B cell (primary cell): ENCODE results near the gene HMHB1.

Experiments
- EZH2 ChIP-seq: IDR thresholded peaks from 2 replicates; pipeline ENCODE4 v1.6.1; 2012; ENCODE audit warnings: borderline replicate concordance, low read depth, mild to moderate bottlenecking, moderate library complexity, low read length; ENCODE audit not compliant: insufficient read depth, poor library complexity, severe bottlenecking
- TF ChIP-seq, protein P1 (sequence below): fragments of 200-600 bp; IDR thresholded peaks from one replicate; pipeline ENCODE4 v1.8.0; 2022; ENCODE audit warnings: antibody characterized with exemption, mild to moderate bottlenecking

DNA sequence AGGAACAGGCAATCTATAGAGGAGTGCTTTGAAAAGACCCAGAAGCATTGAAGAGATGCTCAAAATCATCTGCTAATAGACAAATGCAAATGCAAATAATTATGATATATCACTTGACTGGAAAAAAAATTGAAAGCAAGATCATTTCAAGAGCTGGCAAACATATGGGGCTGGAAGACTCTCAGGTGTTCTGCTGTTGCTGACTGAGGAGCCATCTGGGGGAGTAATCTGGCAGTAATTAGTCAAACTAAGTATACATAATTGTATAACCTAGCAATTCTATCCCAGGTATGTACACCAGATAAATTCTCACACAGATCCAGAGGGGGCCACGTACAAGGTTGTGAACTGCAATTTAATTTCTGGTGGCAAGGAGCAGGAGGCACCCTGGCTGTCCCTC is 4.6 kb upstream of the HMHB1 start:
- TF ChIP-seq, protein P1, sequence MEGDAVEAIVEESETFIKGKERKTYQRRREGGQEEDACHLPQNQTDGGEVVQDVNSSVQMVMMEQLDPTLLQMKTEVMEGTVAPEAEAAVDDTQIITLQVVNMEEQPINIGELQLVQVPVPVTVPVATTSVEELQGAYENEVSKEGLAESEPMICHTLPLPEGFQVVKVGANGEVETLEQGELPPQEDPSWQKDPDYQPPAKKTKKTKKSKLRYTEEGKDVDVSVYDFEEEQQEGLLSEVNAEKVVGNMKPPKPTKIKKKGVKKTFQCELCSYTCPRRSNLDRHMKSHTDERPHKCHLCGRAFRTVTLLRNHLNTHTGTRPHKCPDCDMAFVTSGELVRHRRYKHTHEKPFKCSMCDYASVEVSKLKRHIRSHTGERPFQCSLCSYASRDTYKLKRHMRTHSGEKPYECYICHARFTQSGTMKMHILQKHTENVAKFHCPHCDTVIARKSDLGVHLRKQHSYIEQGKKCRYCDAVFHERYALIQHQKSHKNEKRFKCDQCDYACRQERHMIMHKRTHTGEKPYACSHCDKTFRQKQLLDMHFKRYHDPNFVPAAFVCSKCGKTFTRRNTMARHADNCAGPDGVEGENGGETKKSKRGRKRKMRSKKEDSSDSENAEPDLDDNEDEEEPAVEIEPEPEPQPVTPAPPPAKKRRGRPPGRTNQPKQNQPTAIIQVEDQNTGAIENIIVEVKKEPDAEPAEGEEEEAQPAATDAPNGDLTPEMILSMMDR, result no peak
- no peak for TF ChIP-seq EZH2
